ENCODE data around the gene ARMH1. TPM values are rescaled to one million over a fixed set of nuclear protein-coding genes. Genes with fewer than 3 reads are reported as not detected.

ARMH1 gene
- polyA plus RNA-seq, 1 of the 3 experiments (the other 2 are of a cell fraction): 6.6 TPM

- H3K27me3 ChIP-seq (ENCODE audit: insufficient read depth): no peaks in the 10 kb centered on the region
- peaks cover 0 to 42% of the 10 kb centered on the region in 2 experiments; a peak in 1 of 4 replicates for H3K4me1 ChIP-seq (ENCODE audit: control insufficient read depth in 1 of 2, insufficient read depth in 2 of 2, low read depth in 1 of 2, low read length in 1 of 2)
- H3F3A ChIP-seq (replicated peaks; ENCODE audit: insufficient read depth): no peaks in the 10 kb centered on the region
- no peak overlapping the region for H3K4me2 ChIP-seq
- no peak overlapping the region for H2AFZ ChIP-seq (ENCODE audit: low read depth)
- H3K27ac ChIP-seq (ENCODE audit: low read depth in 2 of 2, low read length in 1 of 2): peak overlapping the region in 1 of 2 experiments; percentile 14; a peak in 1 of 4 replicates
- ChIA-PET POLR2A (interaction anchor here (1.1 to 4.0 kb wide), 3 partner anchors 10 to 26 kb away, joined by 3 to 49 read pairs (median 7); no protein-coding TSS in a partner anchor), CTCF (interaction anchor here (0.9 to 15.4 kb wide), 9 partner anchors 9 to 636 kb away, joined by 3 to 163 read pairs (median 4); no protein-coding TSS in a partner anchor)
- no peaks in the 10 kb centered on the region for H4K20me1 ChIP-seq (ENCODE audit: insufficient read depth)
- H3K4me3 ChIP-seq (ENCODE audit: low read depth in 2 of 2, low read length in 1 of 2): no peak overlapping the region
- H3K79me2 ChIP-seq (ENCODE audit: insufficient read depth): no peaks in the 10 kb centered on the region
- peak; percentile 59 for DNase-seq
- no peaks in the 10 kb centered on the region for H3K9me2 ChIP-seq
- H3K36me3 ChIP-seq (replicated peaks in 1 of 2; ENCODE audit: control insufficient read depth in 1 of 2, insufficient read depth in 2 of 2, low read length in 1 of 2): peaks cover 13 to 85% of the 10 kb centered on the region in 2 experiments
- no peaks in the 10 kb centered on the region for H3K9me3 ChIP-seq
- WGBS (ENCODE audit: low lambda C conversion rate): 84% methylated on average over 11 of the region's 12 CpGs
- no peak overlapping the region for H3K9ac ChIP-seq
- TF ChIP-seq MEF2A (IDR thresholded peaks at IDR 0.05; ENCODE audit: borderline replicate concordance, low read depth) (no peak), GABPA (IDR thresholded peaks at IDR 0.05; ENCODE audit: low read depth) (no peak), IRF3 (IDR thresholded peaks at IDR 0.05; ENCODE audit: low read depth, low read length) (no peak), USF2 (IDR thresholded peaks at IDR 0.05; ENCODE audit: borderline replicate concordance, low read depth, low read length) (no peak), MAX (IDR thresholded peaks at IDR 0.05; ENCODE audit: low read depth) (no peak), EP300 (IDR thresholded peaks at IDR 0.05; ENCODE audit: borderline replicate concordance in 1 of 2, low read depth in 1 of 2, low read length in 1 of 2) (no peak), REST (IDR thresholded peaks at IDR 0.05; ENCODE audit: low read depth, low read length) (no peak), SIN3A (IDR thresholded peaks at IDR 0.05; ENCODE audit: borderline replicate concordance, low read depth, low read length) (no peak), TCF12 (IDR thresholded peaks at IDR 0.05) (no peak), FOXM1 (IDR thresholded peaks at IDR 0.05; ENCODE audit: low read depth) (no peak), USF1 (IDR thresholded peaks at IDR 0.05; ENCODE audit: borderline replicate concordance, low read depth) (no peak), YY1 (IDR thresholded peaks at IDR 0.05; ENCODE audit: low read depth) (no peak), TAF1 (IDR thresholded peaks at IDR 0.05; ENCODE audit: borderline replicate concordance, low read depth, low read length) (no peak), ZBTB33 (IDR thresholded peaks at IDR 0.05; ENCODE audit: borderline replicate concordance, low read depth) (no peak)
Measured at GRCh38 chr1:44641126-44642102, 33.1 kb upstream of the ARMH1 start.
